Choroid plexus epithelial cell (primary cell): ENCODE results near the gene GUCY2C.
A peak's percentile ranks its signal among the peaks of the same experiment; 100 is the strongest.

ENCODE experiments used
- DNase-seq: peaks from one replicate; pipeline ENCODE4 v3.0.0-alpha.2; 2010; ENCODE audit warnings: low read depth
- H3K4me3 ChIP-seq: 2 replicates; pipeline ENCODE4 v1.5.1; 2011; ENCODE audit warnings: low read depth, mild to moderate bottlenecking, control low read depth, low read length, moderate library complexity
- CTCF ChIP-seq: conservative IDR thresholded peaks from 2 replicates; pipeline ENCODE4 v1.5.1; 2011; ENCODE audit warnings: low read depth, mild to moderate bottlenecking, control low read depth, inconsistent platforms, low read length, moderate library complexity

Gene GUCY2C

GRCh38 chr12:14578646-14579045 is 117.8 kb downstream of the GUCY2C start:
- no peak for TF ChIP-seq CTCF
- DNase-seq, result no peak
- H3K4me3 ChIP-seq, result no peak overlapping the region

GRCh38 chr12:14577344-14577743 is 119.1 kb downstream of the GUCY2C start:
- TF ChIP-seq CTCF, result no peak
- DNase-seq, result peak; percentile 8
- H3K4me3 ChIP-seq, result no peak overlapping the region

- no peak overlapping the region for H3K4me3 ChIP-seq
- DNase-seq, result no peak
- TF ChIP-seq CTCF, result no peak
Observed at GRCh38 chr12:14576896-14577295, 119.5 kb downstream of the GUCY2C start.

GRCh38 chr12:14575585-14575984 is 120.8 kb downstream of the GUCY2C start:
- TF ChIP-seq CTCF, result no peak
- no peak overlapping the region for H3K4me3 ChIP-seq
- no peak for DNase-seq

GRCh38 chr12:14573118-14573517 is 123.3 kb downstream of the GUCY2C start:
- TF ChIP-seq CTCF, result no peak
- no peak for DNase-seq
- H3K4me3 ChIP-seq, result no peak overlapping the region

GRCh38 chr12:14572401-14572800 is 124.0 kb downstream of the GUCY2C start:
- TF ChIP-seq CTCF, result no peak
- DNase-seq, result no peak
- no peak overlapping the region for H3K4me3 ChIP-seq

- DNase-seq, result no peak
- H3K4me3 ChIP-seq, result no peak overlapping the region
- no peak for TF ChIP-seq CTCF
Observed at GRCh38 chr12:14571779-14572178, 124.6 kb downstream of the GUCY2C start.
